Activated effector memory CD4-positive, alpha-beta T cell treated with anti-CD3 and anti-CD28 coated beads, Interleukin-2, amount 50 U/mL, for 16 hours (primary cell): ENCODE measurements around the gene SAMD4B.
A peak's percentile ranks its signal among the peaks of the same experiment; 100 is the strongest.
"Not testable (repeated sequence)": the region's sequence is repeated elsewhere in the genome, so short reads cannot be mapped to it uniquely, and the experiment has no call there.

Experiments
- DNase-seq: peaks from one replicate; pipeline ENCODE4 v3.0.0-alpha.2; 2020

The SAMD4B gene

GRCh38 chr19:39314016-39314728, 28.0 kb upstream of the SAMD4B start:
- no peak for DNase-seq

- DNase-seq, result no peak
Measured at GRCh38 chr19:39315933-39316332, 26.3 kb upstream of the SAMD4B start.

- no peak for DNase-seq
Measured at GRCh38 chr19:39316627-39317321, 25.4 kb upstream of the SAMD4B start.

- no peak for DNase-seq
Measured at GRCh38 chr19:39317476-39317875, 24.7 kb upstream of the SAMD4B start.

GRCh38 chr19:39318071-39318470, 24.1 kb upstream of the SAMD4B start:
- DNase-seq, result no peak

- DNase-seq, result no peak
Measured at GRCh38 chr19:39318690-39319089, 23.5 kb upstream of the SAMD4B start.

GRCh38 chr19:39319098-39319891, 22.9 kb upstream of the SAMD4B start:
- DNase-seq, result no peak

GRCh38 chr19:39319892-39320248, 22.4 kb upstream of the SAMD4B start:
- DNase-seq, result no peak

- no peak for DNase-seq
Measured at GRCh38 chr19:39321117-39321831, 20.9 kb upstream of the SAMD4B start.

- no peak for DNase-seq
Measured at GRCh38 chr19:39321832-39322176, 20.4 kb upstream of the SAMD4B start.

- no peak for DNase-seq
Measured at GRCh38 chr19:39324242-39324842, 17.9 kb upstream of the SAMD4B start.

GRCh38 chr19:39325778-39326665, 16.2 kb upstream of the SAMD4B start:
- DNase-seq, result no peak

- no peak for DNase-seq
Measured at GRCh38 chr19:39327363-39328045, 14.7 kb upstream of the SAMD4B start.

- peak; percentile 95 for DNase-seq
Measured at GRCh38 chr19:39328046-39328705, 14.0 kb upstream of the SAMD4B start.

- no peak for DNase-seq
Measured at GRCh38 chr19:39329948-39330347, 12.3 kb upstream of the SAMD4B start.

GRCh38 chr19:39332293-39332692, 9.9 kb upstream of the SAMD4B start:
- no peak for DNase-seq

GRCh38 chr19:39332738-39333137, 9.5 kb upstream of the SAMD4B start:
- not testable (repeated sequence) for DNase-seq

GRCh38 chr19:39333507-39333906, 8.7 kb upstream of the SAMD4B start:
- DNase-seq, result no peak

GRCh38 chr19:39334444-39334976, 7.7 kb upstream of the SAMD4B start:
- no peak for DNase-seq

- DNase-seq, result peak; percentile 71
Measured at GRCh38 chr19:39335168-39335548, 7.1 kb upstream of the SAMD4B start.
